ENCODE data around the gene ROS1.

GRCh38 chr6:117354671-117355070 lies 71.1 kb downstream of the ROS1 start:
- TF ChIP-seq POLR2A (IDR thresholded peaks at IDR 0.05; ENCODE audit: low read length) (no peak), GATA1 (IDR thresholded peaks at IDR 0.05; ENCODE audit: low read depth, low read length) (no peak)

Data from erythroblast (primary cell).